Activated CD4-positive, alpha-beta T cell treated with anti-CD3 and anti-CD28 coated beads, Interleukin-2, amount 50 U/mL, for 48 hours (primary cell): ENCODE measurements around the gene DUS1L.

Experiments used
- DNase-seq, 2 experiments: peaks; one replicate each; pipeline ENCODE4 v3.0.0-alpha.2; 2020

The DUS1L gene

DNA sequence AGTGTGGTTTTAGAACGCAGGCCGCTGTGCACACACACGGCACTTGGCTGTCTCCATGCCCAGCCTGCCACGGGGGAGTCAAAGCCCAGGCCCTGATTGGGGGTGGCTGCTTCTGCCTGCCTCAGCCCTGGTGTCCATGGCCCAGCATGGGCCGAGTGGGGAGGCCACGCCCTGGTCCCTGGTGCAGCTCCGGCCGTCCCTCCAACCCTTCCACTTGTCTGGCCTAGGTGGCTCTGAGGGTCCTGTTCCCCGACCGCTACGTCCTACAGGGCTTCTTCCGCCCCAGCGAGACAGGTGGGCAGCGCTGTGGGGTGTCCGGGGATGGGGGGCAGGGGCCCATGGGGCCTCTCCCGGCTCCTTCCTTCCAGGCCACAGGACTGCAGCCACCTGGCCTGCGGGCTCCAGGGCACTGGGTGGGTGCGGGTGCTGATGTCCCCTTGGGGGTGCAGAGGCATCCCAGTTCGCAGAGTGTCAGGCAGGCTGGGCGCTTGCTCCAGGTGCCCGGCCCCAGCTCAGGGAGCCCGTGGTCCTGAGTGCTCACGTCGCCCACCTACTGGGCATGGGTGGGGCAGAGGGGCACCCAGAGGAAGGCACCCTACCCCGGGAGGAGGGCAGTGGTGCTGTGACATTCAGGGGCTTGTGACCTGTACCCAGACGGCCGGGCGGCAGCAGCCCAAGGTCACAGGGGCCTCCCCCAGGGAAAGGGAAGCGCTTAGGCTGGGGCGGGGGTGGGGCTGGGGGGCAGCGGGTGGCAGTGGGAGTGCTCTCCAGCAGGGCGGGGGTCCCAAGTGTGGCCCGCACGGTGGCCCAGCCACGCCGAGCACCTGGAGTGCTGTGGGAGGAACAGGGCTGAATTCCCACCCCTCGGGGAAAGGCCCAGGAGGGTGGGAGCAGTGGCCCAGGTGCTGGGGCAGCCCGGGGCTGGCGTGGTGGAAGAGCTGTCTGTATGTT lies 54.8 kb downstream of the DUS1L start:
- no peak for DNase-seq

DNA sequence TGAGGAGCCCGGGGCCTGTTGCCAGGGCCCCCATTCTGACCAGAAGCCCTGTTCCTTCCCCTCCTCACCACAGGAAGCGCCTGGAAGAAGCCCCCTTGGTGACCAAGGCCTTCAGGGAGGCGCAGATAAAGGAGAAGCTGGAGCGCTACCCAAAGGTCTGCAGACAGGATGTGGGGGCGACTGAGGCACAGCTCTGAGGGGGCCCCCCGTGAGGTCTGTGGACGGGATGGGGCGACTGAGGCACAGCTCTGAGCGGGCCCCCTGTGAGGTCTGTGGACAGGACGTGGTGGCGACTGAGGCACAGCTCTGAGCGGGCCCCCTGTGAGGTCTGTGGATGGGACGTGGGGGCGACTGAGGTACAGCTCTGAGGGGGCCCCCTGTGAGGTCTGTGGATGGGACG lies 56.2 kb downstream of the DUS1L start:
- DNase-seq = no peak

DNA sequence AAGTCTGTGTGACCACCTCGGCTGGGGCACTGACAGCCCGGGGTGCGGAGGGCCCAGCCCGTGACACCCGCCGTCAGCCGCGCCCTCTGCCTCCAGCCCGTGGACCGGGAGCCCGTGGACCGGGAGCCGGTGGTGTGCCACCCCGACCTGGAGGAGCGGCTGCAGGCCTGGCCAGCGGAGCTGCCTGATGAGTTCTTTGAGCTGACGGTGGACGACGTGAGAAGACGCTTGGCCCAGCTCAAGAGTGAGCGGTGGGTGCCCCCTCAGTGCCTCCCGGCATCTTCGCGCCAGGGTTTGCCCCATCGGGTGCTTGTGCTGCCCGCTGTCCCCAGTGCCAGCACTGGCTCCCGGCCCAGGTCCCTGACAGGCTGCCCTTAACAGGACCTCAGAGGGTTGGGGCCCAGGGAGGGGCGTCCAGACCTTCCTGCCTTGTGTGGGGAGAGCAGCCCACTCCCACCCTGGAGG lies 56.6 kb downstream of the DUS1L start:
- DNase-seq = no peak

DNA sequence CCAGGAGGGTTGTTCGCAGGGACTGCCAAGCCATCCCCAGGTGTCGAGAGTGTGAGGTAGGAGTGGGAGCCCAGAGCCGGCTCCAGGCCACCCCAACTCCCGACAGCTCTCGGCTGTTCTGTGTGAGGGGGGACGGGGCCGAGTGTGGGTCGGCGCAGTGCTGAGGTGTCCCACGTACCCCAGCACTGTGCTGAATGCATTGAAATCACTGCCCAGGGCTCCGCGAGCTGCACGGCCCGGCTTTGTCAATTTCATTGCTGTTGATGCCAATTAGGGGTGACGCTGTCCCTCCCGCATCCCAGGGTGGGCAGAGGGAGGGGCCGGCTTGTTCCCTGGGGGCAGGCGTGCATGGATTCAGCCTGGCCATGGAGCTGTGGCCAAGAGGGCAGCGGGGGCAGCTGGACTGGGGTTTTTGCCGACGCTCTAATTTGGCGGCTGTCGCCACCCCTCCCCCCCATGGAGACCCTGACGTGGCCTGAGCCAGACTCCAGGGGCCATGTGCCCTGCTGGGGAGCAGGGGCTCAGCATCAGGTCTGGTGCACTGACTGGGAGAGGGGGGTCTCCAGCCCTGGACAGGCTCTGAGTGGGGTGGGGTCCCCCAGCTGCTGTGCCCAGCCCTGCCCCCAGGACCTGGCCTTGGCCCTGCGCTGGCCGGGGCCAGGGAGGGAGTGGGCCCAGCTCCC lies 57.2 kb downstream of the DUS1L start:
- no peak for DNase-seq
